ENCODE results near the gene FSTL4.

The FSTL4 gene

DNA sequence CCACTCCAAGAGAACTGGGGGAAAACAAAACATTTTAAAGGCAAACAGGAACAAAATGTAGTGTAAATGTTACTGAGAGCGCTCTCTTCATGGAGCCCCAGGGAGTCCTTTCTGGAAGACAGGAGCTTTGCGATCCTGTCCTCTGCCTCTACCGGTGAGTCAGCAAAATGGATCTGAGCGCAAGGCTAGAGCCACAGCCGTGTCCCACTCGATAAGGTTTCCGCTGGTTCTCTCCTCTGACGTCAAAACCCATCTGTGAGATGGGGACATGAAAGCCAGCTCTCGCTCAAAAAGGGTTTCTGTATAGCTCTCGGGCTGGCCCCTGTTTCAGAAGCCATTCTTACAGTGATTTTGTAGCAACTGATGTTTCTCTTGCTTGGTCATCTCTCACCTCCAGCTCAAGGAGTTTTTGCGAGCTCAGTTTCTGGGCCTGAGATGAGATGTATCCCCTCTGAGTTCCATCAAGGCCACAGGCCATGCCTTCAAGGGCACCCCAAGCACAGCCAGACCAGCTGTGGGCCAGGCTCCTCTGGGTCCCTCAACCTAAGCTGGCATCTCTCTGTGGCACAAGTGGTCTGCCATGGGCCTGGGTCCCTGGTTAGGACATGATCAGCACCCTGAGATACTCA lies 101.6 kb downstream of the FSTL4 start:
- peak; percentile 20 for DNase-seq

- DNase-seq, result no peak
These were observed 102.6 kb downstream of the FSTL4 start for GRCh38 chr5:133509742-133510079.

DNA sequence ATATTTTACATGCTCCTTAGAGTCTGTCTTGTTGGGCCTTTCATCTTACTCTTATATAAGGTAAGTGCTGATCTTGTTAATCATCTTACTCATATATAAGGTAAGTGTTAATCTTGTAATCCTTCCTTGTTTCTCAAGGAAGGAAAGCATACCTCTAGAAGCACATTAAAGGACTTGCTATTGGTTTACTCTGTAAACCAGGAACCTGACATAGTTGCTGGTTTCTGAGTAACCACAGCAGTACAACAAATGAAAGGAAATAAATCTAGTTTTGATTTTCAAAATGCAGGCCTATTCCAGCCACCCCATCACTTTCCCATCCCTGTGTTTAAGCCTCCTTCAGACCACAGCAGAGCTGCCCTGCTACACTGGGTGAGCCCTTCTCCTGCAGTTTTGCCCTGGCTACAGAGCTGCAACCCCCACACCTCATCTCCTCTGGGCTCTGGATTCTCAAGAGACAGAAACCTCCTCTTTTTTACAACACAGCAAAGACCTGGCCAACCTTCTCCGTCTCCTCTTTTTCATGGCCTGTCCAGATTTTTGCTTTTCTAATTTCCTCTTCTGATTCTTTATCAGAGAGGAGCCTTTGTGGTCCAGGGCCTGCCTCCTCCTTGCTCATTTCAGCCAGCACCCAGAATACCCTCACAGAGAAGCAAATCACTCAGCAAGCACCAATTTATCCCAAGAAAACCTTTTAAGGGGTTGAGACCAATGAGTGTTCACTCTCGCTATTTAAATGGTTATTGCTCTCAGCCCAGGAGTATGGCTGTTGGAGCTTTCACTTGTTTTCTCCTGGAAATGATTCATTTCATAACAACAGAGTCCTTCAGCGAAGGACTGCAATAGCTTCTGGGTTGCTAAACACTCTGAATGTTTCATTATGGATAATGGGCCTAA lies 103.2 kb downstream of the FSTL4 start:
- no peak for DNase-seq

GRCh38 chr5:133508331-133508730 lies 104.0 kb downstream of the FSTL4 start:
- no peak for DNase-seq

GRCh38 chr5:133506181-133506580 lies 106.2 kb downstream of the FSTL4 start:
- no peak for DNase-seq

DNA sequence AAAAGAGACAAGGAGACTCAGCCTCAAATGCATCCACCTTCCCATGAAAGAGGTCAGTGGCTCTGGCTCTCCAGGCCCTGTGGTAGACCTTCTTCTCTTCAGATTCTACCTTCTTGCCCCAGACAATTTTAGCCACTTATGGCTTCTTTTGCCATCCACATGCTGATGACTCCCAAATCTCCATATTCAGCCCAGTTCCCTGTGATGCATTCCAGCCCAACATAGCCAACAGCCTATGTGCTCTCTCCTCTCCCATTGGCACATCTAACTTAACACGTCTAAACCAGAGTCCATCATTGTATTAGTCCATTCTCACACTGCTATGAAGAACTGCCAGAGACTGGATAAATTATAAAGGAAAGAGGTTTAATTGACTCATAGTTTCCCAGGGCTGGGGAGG lies 108.8 kb downstream of the FSTL4 start:
- DNase-seq, result no peak

DNA sequence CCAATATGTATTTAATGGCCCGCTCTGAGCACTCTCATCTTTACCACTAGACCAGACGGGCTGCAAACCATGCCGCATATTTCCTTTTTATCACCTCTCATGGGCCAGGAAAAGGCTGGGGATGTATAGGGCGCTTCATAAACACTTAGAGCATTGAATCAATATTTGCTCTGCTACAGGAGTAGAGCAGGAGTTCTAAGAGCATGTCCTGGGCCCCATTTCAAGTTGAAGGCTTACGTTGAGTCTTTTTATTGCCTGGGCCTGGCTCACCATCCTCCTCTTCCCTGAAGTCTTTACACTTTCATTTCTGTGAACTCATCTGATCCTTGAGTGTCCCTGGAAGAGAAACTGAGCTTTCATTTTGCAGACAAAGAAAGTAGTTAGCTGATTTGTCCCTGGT lies 112.4 kb downstream of the FSTL4 start:
- DNase-seq, result no peak

DNA sequence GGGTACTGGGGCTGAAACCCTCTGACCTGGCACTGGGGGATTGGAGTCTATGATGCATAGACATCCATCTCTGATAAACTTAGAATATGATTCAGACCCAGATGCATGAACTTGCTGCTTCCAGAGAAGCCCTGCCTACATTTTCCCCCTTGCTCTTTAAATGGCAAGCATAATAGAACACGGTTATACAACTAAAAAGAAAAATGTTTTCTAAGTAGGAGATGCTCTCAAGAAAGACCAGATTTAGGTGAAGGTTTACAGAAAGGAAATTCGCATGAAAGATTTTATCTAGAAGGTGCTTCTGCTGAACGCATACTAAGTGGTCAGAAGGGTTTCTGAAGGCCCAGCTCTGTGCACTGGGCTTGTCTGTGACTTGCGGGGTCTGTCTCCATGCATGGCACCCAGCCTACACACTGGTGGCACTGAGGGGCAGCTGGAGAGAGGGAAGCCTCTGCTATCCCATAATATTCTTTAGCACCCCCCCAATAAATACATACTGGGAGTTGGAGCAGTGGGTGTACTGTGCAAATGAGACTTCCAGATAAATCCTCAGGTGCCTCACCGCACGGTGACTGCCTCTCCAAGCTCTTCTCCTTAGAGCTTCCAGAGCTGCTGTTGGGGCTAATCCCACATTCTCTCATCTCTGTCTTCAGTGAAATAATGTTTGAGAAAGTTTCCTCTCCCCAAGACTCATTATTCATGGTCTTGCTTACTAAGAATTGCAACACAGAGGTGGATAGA lies 114.6 kb downstream of the FSTL4 start:
- no peak for DNase-seq

DNA sequence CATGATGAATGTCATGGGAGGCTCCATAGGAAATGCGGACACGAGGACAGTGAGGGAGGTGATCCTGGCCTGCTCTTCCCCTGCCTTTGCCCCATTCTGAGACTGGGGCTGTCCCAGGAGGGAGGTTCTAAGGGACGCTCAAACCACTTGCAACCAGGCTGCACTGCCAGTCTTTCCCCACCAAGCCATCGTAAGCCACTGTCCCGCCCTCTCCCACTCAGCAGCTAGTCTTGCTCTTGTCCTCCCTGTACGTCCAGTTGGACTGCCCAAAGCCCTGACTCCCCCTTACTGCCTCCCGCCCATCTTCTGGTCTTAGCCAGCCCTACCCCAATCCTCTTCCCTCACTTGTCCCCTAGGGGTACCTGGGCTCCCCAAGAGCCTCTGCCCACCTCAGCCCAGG lies 115.7 kb downstream of the FSTL4 start:
- no peak for DNase-seq

- DNase-seq, result no peak
These were observed 117.5 kb downstream of the FSTL4 start for GRCh38 chr5:133494923-133495246.

DNA sequence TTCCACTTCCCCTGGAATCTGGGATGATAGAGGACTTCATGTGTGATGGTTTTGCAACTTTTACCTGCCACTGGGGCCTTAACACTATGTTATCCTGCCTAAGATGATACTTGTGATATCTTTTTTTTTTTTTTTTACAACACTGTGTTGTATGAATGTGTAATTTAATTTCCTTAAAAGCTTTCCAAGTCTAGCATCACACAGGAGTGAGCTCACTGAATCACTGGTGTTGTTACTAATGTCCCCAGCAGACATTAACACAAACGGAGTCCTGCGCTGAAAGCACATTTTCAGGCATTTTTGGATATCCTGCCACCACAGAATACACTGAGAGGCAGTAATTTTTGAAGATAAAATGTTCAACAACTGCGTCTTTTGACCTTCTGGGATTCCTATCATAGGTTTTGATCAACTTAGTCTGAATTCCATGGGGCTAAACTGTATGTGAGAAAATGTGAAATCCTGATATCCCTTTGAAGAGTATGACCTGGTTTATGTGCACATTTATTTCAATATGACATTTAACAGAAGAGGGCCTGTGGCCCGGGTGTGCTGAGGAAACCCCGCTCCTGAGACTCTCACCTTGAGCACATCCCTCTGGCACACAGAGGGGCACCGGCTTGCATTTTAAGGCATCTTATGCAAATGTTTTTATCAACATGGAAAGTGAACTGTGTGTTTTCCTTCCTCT lies 118.0 kb downstream of the FSTL4 start:
- DNase-seq, result no peak

- peak; percentile 13 for DNase-seq
These were observed 122.7 kb downstream of the FSTL4 start for GRCh38 chr5:133489632-133490031.

GRCh38 chr5:133487093-133487492 lies 125.2 kb downstream of the FSTL4 start:
- DNase-seq, result no peak

DNA sequence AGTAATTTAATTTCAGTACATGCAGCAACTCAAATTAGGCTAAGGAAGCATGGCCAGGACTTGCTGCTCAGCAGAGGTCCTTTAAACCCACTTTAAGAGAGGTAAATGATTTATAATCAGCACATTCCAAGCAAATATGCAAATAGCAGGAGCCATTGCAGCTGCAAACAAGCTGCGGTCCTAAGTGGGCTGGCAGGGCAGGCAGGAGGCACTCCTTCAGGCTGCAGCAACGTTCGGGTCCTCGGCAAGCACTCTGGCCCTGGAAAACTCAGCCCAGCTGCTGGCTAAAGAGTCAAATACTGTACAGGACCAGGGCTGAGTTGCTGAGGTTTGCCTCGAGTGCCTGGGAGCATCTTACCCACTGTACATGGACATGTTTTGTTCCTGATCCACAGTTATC lies 126.9 kb downstream of the FSTL4 start:
- DNase-seq, result no peak

GRCh38 chr5:133483406-133484090 lies 128.8 kb downstream of the FSTL4 start:
- DNase-seq, result no peak

DNA sequence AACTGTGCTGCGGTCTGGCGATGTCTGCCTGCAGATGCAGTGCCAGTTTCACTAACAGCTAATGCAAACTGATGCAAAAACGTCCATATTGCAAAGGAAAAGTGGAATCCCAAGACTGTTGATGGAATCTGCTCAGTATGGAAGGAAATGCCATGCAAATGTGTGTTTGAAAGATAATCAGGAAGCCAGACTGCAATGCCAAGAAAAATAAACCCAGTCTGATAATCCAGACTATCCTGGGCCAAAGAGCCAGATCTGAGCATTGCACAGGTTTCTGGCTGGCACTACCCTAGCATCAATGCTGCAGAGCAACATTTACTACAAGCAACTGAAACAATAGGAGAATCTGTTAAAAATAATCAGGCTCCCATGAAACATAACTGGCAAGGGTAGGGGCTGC lies 130.3 kb downstream of the FSTL4 start:
- no peak for DNase-seq

- no peak for DNase-seq
These were observed 131.5 kb downstream of the FSTL4 start for GRCh38 chr5:133480866-133481265.

- no peak for DNase-seq
These were observed 132.0 kb downstream of the FSTL4 start for GRCh38 chr5:133480366-133480765.

DNA sequence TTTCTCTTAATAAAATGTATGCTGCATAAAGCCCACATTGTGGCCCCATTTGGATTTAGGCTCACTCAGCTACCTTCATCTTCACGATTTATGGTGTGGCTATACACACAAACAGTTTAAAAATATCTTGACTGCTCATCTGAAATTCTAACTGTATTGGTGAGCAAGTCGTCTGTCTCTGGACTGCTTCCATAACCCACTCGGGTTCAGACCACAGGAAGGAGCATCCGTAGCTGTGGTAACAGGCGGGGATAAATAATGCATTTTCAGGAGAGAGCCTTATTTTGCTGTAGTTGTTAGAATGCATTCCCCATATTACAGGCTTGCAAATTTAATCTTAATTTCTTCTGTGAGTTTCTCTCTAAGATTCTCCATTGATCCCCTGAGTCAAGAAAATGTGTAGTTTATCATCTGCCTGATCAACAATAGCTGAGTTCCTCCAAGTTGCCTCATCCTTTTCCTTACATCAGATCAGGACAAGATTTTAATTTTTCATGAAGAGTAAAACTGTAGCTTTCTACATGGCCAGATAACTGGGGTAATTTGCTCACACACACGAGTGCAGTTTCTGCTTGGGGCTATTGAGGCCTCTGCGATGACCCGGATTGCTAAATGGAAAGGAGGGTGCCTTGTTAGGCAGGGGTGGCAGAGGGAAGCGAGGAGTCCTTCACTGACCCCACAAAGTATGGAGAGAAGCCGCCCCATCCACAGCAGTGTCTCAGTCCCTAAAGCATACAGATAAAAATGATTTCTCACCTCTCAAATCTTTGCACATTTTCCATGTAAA lies 133.9 kb downstream of the FSTL4 start:
- no peak for DNase-seq

- DNase-seq, result no peak
These were observed 136.4 kb downstream of the FSTL4 start for GRCh38 chr5:133475986-133476385.

GRCh38 chr5:133474851-133475590 lies 137.3 kb downstream of the FSTL4 start:
- DNase-seq, result no peak

Data from OCI-M1 (cell line).